Measurements from ENCODE around the gene PHKA2.

Gene PHKA2

DNA sequence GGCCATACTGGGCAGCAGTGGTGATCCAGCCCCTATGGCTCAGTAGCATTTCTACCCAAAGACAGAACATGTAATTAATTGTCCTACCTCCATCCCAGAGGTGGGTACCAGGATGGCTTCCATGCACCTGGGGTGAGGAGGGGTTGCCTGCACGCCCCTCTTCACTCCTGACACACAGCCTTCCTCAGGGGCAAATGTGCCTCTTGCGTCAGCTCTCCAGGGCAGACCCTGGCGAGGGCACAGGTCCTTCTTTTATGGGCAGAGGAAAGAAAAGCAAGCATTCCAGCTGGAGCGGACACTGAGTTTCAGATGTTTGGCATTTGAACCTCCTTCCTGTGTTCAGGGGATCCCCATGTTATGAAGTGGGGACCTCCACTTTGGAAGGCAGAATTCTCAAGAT lies 95.6 kb downstream of the PHKA2 start:
- ChIA-PET CTCF (no interaction called here), POLR2A (no interaction called here)
- TF ChIP-seq, protein P1, sequence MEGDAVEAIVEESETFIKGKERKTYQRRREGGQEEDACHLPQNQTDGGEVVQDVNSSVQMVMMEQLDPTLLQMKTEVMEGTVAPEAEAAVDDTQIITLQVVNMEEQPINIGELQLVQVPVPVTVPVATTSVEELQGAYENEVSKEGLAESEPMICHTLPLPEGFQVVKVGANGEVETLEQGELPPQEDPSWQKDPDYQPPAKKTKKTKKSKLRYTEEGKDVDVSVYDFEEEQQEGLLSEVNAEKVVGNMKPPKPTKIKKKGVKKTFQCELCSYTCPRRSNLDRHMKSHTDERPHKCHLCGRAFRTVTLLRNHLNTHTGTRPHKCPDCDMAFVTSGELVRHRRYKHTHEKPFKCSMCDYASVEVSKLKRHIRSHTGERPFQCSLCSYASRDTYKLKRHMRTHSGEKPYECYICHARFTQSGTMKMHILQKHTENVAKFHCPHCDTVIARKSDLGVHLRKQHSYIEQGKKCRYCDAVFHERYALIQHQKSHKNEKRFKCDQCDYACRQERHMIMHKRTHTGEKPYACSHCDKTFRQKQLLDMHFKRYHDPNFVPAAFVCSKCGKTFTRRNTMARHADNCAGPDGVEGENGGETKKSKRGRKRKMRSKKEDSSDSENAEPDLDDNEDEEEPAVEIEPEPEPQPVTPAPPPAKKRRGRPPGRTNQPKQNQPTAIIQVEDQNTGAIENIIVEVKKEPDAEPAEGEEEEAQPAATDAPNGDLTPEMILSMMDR (IDR thresholded peaks at IDR 0.05; ENCODE audit: insufficient read depth, low read length, missing control alignments): no peak
- no peak overlapping the region for H3K4me3 ChIP-seq (ENCODE audit: low read depth, low read length)
- no peak for DNase-seq (ENCODE audit: low read depth, low spot score)

DNA sequence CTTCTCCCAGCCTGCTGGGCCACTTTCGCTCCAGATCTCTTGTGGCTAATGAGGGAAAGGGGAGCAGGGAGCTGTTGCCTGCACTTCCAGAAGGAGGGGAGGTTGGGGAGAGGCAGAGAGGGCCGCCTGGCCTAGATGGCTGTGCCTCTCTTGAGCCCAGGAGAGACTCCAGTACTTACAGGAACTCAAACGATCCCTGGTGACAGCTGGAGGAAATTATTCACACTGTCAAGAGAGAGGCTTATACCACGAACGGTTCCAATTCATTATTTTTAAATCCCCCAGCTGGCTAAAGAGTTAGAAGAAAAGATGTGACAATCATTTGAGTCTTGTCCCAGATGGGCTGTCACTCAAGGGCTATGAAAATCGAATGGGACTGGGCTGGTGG lies 96.1 kb downstream of the PHKA2 start:
- DNase-seq (ENCODE audit: low read depth, low spot score): no peak
- TF ChIP-seq, protein P1 (IDR thresholded peaks at IDR 0.05; ENCODE audit: insufficient read depth, low read length, missing control alignments): no peak
- no peak overlapping the region for H3K4me3 ChIP-seq (ENCODE audit: low read depth, low read length)
- POLR2A ChIA-PET: no interaction called here
- CTCF ChIA-PET: interaction anchor here (1.6 kb wide), 1 partner anchor 478 kb away, joined by 11 read pairs; no protein-coding TSS in a partner anchor

DNA sequence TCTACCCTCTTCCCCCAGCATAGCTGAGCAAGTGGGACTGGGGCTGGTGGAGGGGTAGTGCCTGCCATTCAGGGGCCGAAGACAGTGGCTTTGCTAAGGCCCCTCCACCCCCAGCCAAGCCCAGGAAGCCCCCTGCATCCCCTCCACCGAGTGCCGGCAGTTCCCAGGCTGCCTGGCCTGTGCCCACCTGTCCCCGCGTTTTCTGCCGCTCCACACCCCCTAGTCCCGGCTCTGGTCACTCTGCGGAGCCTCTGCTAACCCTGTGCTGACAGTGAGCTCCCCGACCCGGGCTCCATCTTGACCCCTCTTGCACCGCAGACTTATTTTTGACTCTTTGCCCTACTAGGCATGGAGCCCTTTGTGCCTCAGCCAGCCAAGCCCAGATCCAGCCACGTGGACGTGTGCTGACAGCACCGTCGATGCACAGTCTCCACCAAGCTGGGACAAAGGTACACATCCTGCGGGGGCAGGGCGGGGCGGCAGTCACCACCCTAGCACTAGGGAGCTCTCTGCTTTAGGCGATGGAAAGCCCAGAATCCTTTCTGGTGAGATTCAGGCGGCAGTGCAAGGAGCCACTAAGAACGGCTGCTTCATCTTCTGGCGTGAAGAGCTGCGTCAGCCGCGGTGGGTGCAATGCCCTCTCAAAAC lies 96.6 kb downstream of the PHKA2 start:
- ChIA-PET CTCF (interaction anchor here (1.0 to 1.6 kb wide), 3 partner anchors 8 to 487 kb away, joined by 3 to 11 read pairs (median 6); no protein-coding TSS in a partner anchor), POLR2A (no interaction called here)
- DNase-seq (ENCODE audit: low read depth, low spot score): no peak
- TF ChIP-seq, protein P1 (IDR thresholded peaks at IDR 0.05; ENCODE audit: insufficient read depth, low read length, missing control alignments): no peak
- no peak overlapping the region for H3K4me3 ChIP-seq (ENCODE audit: low read depth, low read length)

DNA sequence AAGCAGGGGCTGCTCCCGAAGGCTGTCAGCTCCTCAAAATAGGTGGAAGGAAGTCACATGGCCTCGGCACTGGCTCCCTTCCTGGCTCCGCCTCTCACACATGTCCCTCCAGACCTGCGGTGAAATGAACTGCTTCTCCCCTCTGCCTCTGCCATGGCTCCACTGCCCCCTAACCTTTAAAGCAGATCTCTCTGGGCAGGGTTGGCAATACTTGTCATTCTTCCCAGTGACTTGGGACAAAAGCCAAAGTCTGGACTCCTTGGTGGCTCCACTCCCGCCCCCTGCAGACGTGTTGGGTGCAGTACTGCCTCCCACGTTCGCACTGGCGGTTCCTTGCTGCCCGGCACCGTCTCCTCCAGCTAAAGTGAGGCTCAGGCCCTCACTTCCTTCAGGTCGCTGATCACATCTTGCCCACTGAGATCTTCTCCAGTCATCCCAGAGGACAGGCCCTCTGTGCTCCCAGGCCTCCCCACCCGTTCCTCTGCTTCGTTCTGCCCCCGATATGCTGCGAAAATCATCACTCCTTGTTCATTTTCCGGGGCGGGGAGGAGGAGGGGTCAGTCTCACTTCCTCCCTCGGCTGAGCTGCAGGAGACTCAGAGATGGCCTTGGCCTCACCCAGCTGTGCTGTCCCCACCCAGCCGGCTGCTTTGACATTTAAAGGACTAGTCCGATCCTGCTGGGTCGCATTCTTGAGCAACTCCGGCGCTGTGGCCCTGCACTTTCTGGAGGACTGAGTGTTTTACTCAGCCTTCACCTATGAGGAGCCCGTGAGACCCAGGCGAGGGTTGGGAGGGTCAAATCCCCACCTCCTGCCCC lies 97.4 kb downstream of the PHKA2 start:
- TF ChIP-seq, protein P1 (IDR thresholded peaks at IDR 0.05; ENCODE audit: insufficient read depth, low read length, missing control alignments): peak; percentile 55
- peak overlapping the region; percentile 23 for H3K4me3 ChIP-seq (ENCODE audit: low read depth, low read length)
- POLR2A ChIA-PET: no interaction called here
- DNase-seq (ENCODE audit: low read depth, low spot score): no peak
- CTCF ChIA-PET: interaction anchor here (0.6 to 1.6 kb wide), 5 partner anchors 9 to 486 kb away, joined by 3 to 11 read pairs (median 3); no protein-coding TSS in a partner anchor

DNA sequence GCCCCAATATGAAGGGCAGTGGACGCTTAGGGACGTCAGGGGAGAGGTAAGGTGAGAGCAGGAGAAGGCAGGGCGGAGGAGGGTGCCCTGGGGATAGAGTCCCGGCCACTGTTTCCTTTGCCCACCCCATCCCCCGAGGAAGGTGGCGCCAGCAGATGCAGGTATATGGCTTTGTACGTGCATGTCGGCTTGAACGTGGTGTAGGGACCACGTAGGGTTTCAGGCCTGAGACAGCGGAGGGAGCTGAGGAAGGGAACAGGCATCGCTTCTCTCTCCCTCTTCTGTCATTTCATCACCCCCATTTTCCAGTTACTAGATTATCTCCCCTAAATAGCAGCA lies 97.9 kb downstream of the PHKA2 start:
- POLR2A ChIA-PET: no interaction called here
- DNase-seq (ENCODE audit: low read depth, low spot score): no peak
- H3K4me3 ChIP-seq (ENCODE audit: low read depth, low read length): peak overlapping the region; percentile 23
- TF ChIP-seq, protein P1 (IDR thresholded peaks at IDR 0.05; ENCODE audit: insufficient read depth, low read length, missing control alignments): no peak
- CTCF ChIA-PET: interaction anchor here (0.6 to 1.0 kb wide), 4 partner anchors 11 to 485 kb away, joined by 3 read pairs; no protein-coding TSS in a partner anchor

DNA sequence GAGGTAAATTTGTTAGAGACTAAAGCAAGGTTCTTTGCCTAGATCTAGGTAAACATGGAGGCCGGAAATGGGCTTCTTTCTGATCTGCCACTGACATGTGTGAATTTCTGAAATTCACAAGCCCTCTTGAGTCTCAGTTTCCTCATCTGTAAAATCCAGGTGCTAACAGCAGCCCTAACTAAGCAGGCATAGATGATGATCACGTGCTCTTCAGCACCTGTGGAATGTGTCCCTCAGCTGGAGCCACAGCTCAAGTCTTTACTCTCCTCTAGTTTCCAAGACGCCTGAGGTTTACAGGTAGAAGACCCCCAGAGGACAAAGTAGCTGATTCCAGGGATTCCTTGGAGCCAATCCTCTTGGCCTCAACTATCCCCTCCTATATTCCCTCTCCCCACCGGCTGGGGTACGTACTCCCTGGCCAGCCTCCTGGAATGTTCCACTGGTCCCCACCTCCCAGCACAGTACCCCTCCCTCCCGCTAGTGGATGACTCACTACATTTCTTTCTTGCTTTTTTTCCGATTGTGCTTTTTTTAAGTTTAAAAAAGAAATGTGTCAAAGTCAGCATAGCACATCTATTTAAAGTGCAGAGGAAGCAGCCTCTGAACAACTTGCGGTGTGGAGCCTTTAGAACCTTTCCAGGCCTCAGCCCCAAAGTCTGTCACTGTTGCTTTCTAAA lies 98.4 kb downstream of the PHKA2 start:
- POLR2A ChIA-PET: no interaction called here
- CTCF ChIA-PET: interaction anchor here (0.6 to 1.0 kb wide), 3 partner anchors 10 to 95 kb away, joined by 3 read pairs; no protein-coding TSS in a partner anchor
- DNase-seq (ENCODE audit: low read depth, low spot score): no peak

More for the DNA sequence above, 98.4 kb downstream of the PHKA2 start:
- no peak overlapping the region for H3K4me3 ChIP-seq (ENCODE audit: low read depth, low read length)
- TF ChIP-seq, protein P1 (IDR thresholded peaks at IDR 0.05; ENCODE audit: insufficient read depth, low read length, missing control alignments): no peak
